SK-N-DZ (cell line): ENCODE measurements around the gene GJD3. TPM values are rescaled to one million over a fixed set of nuclear protein-coding genes. Genes with fewer than 3 reads are reported as not detected.
"Not testable (repeated sequence)": the region's sequence is repeated elsewhere in the genome, so short reads cannot be mapped to it uniquely, and the experiment has no call there.

Experiments used
- DNase-seq: peaks from one replicate; pipeline ENCODE4 v3.0.0-alpha.2; 2015; ENCODE audit warnings: low spot score
- polyA plus RNA-seq, 2 experiments: library from polyadenylated mRNA; depleted of rRNA; stranded (reverse); fragments of >200 nt; gene quantifications; 2 replicates each; pipeline ENCODE4 v1.2.3, GENCODE V29; 2014

Gene GJD3
- 0.30 TPM in 1 of 2 replicates, not detected in the other for polyA plus RNA-seq (2014; cell fraction: cytosol; rRNA removed)
- polyA plus RNA-seq (2014; cell fraction: nucleus; rRNA removed), result not detected in 2 replicates

- no peak for DNase-seq
Observed at GRCh38 chr17:40364121-40364861, at the start of gene GJD3. TSS of gene GJD3 (minus strand) at chr17:40364737. CDS start at chr17:40363815, 922 bp downstream.

DNA sequence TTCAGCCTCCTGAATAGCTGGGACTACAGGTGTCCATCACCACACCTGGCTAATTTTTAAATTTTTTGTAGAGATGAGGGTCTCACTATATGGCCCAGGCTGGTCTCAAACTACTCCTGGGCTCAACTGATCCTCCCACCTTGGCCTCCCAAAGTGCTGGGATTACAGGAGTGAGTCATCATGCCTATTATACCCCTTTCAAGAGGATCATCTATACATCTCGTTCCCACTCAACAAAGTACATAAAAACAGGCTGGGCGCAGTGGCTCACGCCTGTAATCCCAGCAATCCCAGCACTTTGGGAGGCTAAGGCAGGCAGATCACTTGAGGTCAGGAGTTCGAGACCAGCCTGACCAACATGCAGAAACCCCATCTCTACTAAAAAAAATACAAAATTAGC is 49.8 kb upstream of the GJD3 start:
- not testable (repeated sequence) for DNase-seq

DNA sequence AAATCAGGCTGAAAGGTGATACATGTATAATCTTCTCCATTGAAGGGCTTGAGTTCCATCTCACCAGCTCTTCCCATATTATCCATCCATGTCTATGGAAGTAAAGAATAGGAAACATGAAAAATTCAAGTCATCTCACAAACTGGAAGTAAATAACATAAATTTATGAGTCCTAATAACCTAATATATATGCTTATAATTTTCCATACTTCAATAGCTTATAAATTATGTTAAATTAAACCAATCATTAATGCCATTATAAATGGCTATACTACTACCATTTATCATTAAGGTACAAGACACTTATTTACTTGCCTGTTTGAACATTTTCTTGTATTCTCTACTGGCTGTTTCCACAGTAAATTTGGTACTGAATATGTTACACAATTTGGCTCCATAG is 48.3 kb upstream of the GJD3 start:
- no peak for DNase-seq

GRCh38 chr17:40411821-40412220 is 47.3 kb upstream of the GJD3 start:
- DNase-seq, result no peak

GRCh38 chr17:40410082-40410481 is 45.5 kb upstream of the GJD3 start:
- no peak for DNase-seq

- not testable (repeated sequence) for DNase-seq
Observed at GRCh38 chr17:40409540-40409939, 45.0 kb upstream of the GJD3 start.

DNA sequence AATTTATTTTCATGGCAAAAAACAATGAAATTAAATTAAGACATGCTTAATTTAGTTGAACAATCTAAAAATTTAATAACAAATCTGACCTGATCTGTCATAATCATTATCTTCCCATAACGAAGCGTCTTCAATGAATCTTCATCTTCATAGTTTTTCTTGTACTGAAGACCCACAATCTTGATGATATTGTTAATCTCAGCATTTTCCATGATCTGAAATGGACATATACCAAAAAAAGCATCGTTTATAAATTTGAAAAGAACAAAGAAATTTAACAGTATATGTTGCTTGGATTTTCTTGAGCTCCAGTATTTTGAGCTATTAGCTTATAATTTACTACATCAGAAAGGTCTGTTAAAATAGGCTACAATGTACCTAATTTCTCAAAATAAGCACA is 42.9 kb upstream of the GJD3 start:
- no peak for DNase-seq

GRCh38 chr17:40404003-40404402 is 39.5 kb upstream of the GJD3 start:
- DNase-seq, result no peak

- DNase-seq, result no peak
Observed at GRCh38 chr17:40402668-40403067, 38.1 kb upstream of the GJD3 start.

GRCh38 chr17:40399185-40399584 is 34.6 kb upstream of the GJD3 start:
- peak; percentile 64 for DNase-seq

DNA sequence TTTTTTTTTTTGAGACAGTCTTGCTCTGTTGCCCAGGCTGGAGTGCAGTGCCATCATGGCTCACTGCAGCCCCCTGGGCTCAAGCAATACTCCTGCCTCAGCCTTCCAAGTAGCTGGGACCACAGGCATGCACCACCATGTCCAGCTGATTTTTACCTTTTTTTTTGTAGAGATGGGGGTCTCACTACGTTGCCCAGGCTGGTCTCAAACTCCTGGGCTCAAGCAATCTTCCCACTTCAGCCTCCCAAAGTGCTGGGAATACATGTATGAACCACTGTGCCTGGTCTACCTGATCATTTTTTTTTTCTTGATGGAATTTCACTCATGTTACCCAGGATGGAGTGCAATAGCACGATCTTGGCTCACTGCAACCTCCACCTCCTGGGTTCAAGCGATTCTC is 22.0 kb upstream of the GJD3 start:
- not testable (repeated sequence) for DNase-seq

GRCh38 chr17:40382251-40382650 is 17.7 kb upstream of the GJD3 start:
- DNase-seq, result no peak

DNA sequence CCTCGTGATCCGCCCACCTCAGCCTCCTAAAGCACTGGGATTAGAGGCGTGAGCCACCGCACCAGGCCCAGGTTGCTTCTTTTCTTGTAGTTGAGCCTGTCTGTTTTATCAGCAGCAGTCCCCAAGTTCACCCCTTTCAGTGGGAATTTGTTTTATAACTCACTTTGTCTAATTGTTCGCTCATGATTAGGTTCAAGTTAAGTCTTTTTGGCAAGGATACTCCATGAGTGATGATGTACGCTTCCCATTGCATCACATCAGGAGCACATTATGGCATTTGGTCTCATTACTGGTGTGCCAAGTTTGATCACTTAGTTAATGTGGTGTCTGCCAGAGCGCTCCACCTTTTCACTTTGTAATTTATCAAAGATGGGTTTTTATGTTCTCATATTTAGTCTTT is 14.4 kb upstream of the GJD3 start:
- DNase-seq, result no peak

DNA sequence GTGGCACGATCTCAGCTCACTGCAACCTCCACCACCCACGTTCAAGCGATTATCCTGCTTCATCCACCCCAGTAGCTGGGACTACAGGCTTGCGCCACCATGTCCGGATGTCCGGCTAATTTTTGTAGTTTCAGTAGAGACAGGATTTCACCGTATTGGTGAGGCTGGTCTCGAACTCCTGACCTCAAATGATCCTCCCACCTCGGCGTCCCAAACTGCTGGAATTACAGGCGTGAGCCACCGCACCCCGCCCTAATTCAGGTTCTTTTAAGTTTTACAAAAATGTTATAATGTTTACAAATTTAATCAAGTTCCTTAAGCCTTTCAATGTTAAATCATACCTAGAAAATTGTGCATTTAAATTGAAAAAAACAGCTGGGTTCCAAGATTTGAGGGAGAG is 13.3 kb upstream of the GJD3 start:
- DNase-seq, result no peak

GRCh38 chr17:40376541-40376940 is 12.0 kb upstream of the GJD3 start:
- not testable (repeated sequence) for DNase-seq

GRCh38 chr17:40375786-40376185 is 11.2 kb upstream of the GJD3 start:
- DNase-seq, result not testable (repeated sequence)

- no peak for DNase-seq
Observed at GRCh38 chr17:40374821-40375498, 10.4 kb upstream of the GJD3 start.

- no peak for DNase-seq
Observed at GRCh38 chr17:40373999-40374398, 9.5 kb upstream of the GJD3 start.

- DNase-seq, result no peak
Observed at GRCh38 chr17:40373324-40373723, 8.8 kb upstream of the GJD3 start.

DNA sequence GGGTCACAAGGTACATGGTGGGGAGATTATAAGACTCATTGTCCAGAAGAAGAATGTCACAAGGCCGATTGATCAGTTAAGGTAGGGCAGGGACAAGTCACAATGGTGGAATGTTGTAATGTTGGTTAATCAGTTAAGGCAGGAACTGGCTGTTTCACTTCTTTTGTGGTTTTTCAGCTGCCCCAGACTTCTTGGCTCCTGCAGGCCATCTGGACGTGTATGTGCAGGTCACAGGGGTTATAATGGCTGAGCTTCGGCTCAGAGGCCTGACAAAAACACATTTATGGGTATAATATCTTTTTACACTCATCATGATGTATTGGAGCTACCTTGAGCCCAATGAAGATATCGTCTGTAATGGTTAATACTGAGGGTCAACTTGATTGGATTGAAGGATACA is 8.1 kb upstream of the GJD3 start:
- not testable (repeated sequence) for DNase-seq

GRCh38 chr17:40372031-40372430 is 7.5 kb upstream of the GJD3 start:
- no peak for DNase-seq

GRCh38 chr17:40371261-40371929 is 6.9 kb upstream of the GJD3 start:
- DNase-seq, result no peak
